Uterus (tissue), 4 donors: ENCODE results near the gene HOXA9. TPM values are rescaled to one million over a fixed set of nuclear protein-coding genes. Genes with fewer than 3 reads are reported as not detected.

Source experiments
- DNase-seq, 2 donors: peaks; one replicate each; pipeline ENCODE4 v3.0.0-alpha.2; 2019 to 2020
- H3K27ac ChIP-seq, 2 donors: fragments of 200-600 bp; sonication (generic); 1 replicate in 1 of 2; 2 replicates in 1 of 2; pipeline ENCODE4 v1.5.1; 2016 to 2018
- H3K27me3 ChIP-seq, 2 donors: fragments of 200-600 bp; sonication (generic); one replicate each; pipeline ENCODE4 v1.5.1; 2018 to 2019; ENCODE audit warnings: control low read depth in 1 of 2
- H3K36me3 ChIP-seq, 2 donors: fragments of 200-600 bp; sonication (generic); one replicate each; pipeline ENCODE4 v1.5.1; 2019; ENCODE audit warnings: control low read depth in 1 of 2
- H3K4me1 ChIP-seq, 2 donors: fragments of 200-600 bp; sonication (generic); one replicate each; pipeline ENCODE4 v1.5.1; 2018 to 2019; ENCODE audit warnings: control low read depth in 1 of 2
- H3K4me3 ChIP-seq, 2 donors: fragments of 200-600 bp; sonication (generic); 1 replicate in 1 of 2; 2 replicates in 1 of 2; pipeline ENCODE4 v1.5.1; 2018 to 2019; ENCODE audit warnings: mild to moderate bottlenecking in 1 of 2
- H3K9me3 ChIP-seq, 2 donors: fragments of 200-600 bp; sonication (generic); one replicate each; pipeline ENCODE4 v1.5.1; 2019; ENCODE audit warnings: control low read depth in 1 of 2
- POLR2A ChIP-seq, 2 donors: fragments of 450-650 bp; IDR thresholded peaks; one replicate each; pipeline ENCODE4 v1.6.1; 2016; ENCODE audit warnings: antibody characterized with exemption in 2 of 2, mild to moderate bottlenecking in 1 of 2, moderate library complexity in 1 of 2
- intact Hi-C: fragments of 100-400 bp; cut with DNase I; formaldehyde crosslinking; loops from one replicate; pipeline ENCODE4 v1.15.1; 2023; ENCODE audit warnings: low total_unique reads
- total RNA-seq, 4 donors: library from RNA; depleted of rRNA in 3 of 4; stranded (reverse); fragments of >200 nt in 3 of 4; gene quantifications; one replicate each; pipeline versions ENCODE4 v1.1.0 to v1.2.4, GENCODE V29; 2014 to 2023
- TF ChIP-seq, protein P1 (sequence below), 4 experiments: fragments of 200-600 bp in 2 of 4; fragments of 450-650 bp in 2 of 4; sonication (generic) in 2 of 4; IDR thresholded peaks; one replicate each; pipeline ENCODE4 v1.5.1; 2016 to 2019; ENCODE audit warnings: antibody characterized with exemption in 4 of 4, mild to moderate bottlenecking in 2 of 4, moderate library complexity in 1 of 4
- donor health status: DM: yes; HTN: yes; CAD: no.

The HOXA9 gene
- total RNA-seq, 4 donors from 2014 or later = 2.3 to 26.4 (median 22.4) TPM

DNA sequence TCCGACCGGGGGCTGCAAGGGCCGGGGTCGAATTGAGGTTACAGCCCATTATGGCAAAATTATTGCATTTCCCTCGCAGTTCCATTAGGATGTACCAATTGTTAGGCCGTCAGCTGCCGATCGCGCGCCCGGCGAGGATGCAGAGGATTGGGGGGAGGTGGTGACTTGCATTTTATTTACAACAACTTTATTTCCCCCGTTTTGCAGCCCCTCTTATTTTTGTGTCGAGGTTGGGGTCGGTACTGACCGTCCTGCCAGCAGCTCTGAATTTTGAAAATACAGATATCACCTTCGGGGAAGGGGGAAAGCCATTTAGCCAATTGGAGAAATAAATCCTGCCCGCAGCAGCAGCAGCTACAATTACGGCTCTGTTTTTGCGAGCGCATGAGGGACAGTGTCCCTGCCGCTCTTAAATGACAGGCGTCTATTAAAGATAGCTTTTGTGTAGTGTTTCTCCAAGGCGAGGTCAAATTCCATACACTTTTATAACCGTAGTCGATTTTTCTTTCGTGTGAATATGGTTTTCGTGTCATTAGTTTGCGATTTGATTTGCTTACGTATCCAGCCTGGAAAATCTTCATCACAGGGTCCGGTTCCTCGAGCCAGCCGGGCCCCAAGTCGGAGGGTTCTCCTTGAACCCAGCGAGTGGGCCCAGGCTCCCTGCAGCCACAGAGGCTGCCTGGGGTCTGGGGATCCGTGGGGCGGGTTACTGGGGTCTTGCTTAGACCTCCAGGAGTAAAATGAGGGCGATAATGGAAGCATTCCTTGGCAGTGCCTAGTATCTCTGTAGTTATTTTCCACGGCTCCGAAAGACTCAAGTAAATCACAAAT, 21.2 kb downstream of the HOXA9 start:
- DNase-seq = no peak
- H3K27ac ChIP-seq = peak overlapping the region in 1 of 2 donors; percentile 45
- TF ChIP-seq, protein P1, sequence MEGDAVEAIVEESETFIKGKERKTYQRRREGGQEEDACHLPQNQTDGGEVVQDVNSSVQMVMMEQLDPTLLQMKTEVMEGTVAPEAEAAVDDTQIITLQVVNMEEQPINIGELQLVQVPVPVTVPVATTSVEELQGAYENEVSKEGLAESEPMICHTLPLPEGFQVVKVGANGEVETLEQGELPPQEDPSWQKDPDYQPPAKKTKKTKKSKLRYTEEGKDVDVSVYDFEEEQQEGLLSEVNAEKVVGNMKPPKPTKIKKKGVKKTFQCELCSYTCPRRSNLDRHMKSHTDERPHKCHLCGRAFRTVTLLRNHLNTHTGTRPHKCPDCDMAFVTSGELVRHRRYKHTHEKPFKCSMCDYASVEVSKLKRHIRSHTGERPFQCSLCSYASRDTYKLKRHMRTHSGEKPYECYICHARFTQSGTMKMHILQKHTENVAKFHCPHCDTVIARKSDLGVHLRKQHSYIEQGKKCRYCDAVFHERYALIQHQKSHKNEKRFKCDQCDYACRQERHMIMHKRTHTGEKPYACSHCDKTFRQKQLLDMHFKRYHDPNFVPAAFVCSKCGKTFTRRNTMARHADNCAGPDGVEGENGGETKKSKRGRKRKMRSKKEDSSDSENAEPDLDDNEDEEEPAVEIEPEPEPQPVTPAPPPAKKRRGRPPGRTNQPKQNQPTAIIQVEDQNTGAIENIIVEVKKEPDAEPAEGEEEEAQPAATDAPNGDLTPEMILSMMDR (IDR thresholded peaks at IDR 0.05) = no peak
- no peak for TF ChIP-seq POLR2A (IDR thresholded peaks at IDR 0.05)

DNA sequence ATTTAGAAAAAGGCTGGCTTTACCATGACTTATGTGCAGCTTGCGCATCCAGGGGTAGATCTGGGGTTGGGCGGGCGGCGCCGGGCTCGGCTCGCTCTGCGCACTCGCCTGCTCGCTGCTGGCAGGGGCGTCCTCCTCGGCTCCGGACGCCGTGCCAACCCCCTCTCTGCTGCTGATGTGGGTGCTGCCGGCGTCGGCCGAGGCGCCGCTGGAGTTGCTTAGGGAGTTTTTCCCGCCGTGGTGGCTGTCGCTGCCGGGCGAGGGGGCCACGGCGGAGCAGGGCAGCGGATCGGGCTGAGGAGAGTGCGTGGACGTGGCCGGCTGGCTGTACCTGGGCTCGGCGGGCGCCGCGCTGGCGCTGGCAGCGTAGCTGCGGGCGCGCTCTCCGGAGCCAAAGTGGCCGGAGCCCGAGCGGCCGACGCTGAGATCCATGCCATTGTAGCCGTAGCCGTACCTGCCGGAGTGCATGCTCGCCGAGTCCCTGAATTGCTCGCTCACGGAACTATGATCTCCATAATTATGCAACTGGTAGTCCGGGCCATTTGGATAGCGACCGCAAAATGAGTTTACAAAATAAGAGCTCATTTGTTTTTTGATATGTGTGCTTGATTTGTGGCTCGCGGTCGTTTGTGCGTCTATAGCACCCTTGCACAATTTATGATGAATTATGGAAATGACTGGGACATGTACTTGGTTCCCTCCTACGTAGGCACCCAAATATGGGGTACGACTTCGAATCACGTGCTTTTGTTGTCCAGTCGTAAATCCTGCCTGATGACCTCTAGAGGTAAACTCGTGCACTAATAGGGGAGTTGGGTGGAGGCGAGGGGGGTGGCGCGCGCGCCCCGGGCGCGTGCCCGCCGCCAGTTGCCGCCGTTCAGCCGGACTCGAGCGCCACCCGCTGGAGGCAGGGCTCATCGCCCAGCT, 22.1 kb downstream of the HOXA9 start, which contains the start of gene HOXA5:
Gene HOXA5 (minus strand): TSS at position 659 of the 927 bp plus-strand sequence. CDS start 74 bp downstream, at position 585.
- DNase-seq = peak; percentile 71 to 73

More for the DNA sequence above, 21.2 kb downstream of the HOXA9 start:
- Histone ChIP-seq H3K27me3 (no peaks in the 10 kb centered on the region), H3K4me3 (no peak overlapping the region), H3K9me3 (no peaks in the 10 kb centered on the region), H3K4me1 (no peaks in the 10 kb centered on the region), H3K36me3 (no peaks in the 10 kb centered on the region)
- intact Hi-C loops = loop anchor here (10.0 kb wide), 1 partner anchor 49 kb away; the partner anchor contains the start of gene HOXA1

DNA sequence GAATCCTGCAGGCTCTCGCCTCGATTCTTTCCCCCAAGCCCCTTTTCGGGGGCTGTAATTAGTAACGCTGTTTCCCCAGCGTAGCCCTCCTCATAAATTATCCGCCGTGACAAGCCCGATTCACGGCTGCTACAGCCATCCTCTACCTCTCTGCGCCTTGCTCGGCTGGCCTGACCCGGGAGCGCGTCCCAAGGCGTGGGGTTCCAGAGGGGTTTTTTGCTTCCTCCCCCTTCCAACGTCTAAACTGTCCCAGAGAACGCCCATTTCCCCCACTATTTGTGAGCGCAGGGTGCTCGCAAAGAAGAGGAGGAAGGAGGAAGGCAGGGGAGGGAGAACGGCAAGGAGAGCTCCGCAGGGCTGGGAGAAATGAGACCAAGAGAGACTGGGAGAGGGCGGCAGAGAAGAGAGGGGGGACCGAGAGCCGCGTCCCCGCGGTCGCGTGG, 22.7 kb downstream of the HOXA9 start:
- no peak for TF ChIP-seq POLR2A (IDR thresholded peaks at IDR 0.05)
- TF ChIP-seq, protein P1 (IDR thresholded peaks at IDR 0.05) = no peak
- Histone ChIP-seq H3K4me3 (peak overlapping the region in 1 of 2 donors; percentile 13), H3K9me3 (no peaks in the 10 kb centered on the region), H3K4me1 (no peaks in the 10 kb centered on the region), H3K36me3 (no peaks in the 10 kb centered on the region), H3K27me3 (no peaks in the 10 kb centered on the region), H3K27ac (peak overlapping the region in 1 of 2 donors; percentile 69)
- DNase-seq = no peak
- intact Hi-C loops = loop anchor here (10.0 kb wide), 1 partner anchor 48 kb away; the partner anchor contains the start of gene HOXA1

More for the DNA sequence above, 22.1 kb downstream of the HOXA9 start, which contains the start of gene HOXA5:
- H3K27ac ChIP-seq = peak within 1 kb of the TSS in 1 of 2 donors; percentile 69
- TF ChIP-seq, protein P1 (IDR thresholded peaks at IDR 0.05) = peak in 3 of 4 experiments; percentile 57 to 86 (median 58)
- peak; percentile 27 to 30 for TF ChIP-seq POLR2A (IDR thresholded peaks at IDR 0.05)
- H3K9me3 ChIP-seq = no peaks in the 10 kb centered on the region
- H3K4me1 ChIP-seq = no peaks in the 10 kb centered on the region
- no peaks in the 10 kb centered on the region for H3K36me3 ChIP-seq
- intact Hi-C loops = loop anchor here (10.0 kb wide), 1 partner anchor 48 kb away; the partner anchor contains the start of gene HOXA1
- no peaks in the 10 kb centered on the region for H3K27me3 ChIP-seq
- H3K4me3 ChIP-seq = peak within 1 kb of the TSS in 1 of 2 donors; percentile 13

DNA sequence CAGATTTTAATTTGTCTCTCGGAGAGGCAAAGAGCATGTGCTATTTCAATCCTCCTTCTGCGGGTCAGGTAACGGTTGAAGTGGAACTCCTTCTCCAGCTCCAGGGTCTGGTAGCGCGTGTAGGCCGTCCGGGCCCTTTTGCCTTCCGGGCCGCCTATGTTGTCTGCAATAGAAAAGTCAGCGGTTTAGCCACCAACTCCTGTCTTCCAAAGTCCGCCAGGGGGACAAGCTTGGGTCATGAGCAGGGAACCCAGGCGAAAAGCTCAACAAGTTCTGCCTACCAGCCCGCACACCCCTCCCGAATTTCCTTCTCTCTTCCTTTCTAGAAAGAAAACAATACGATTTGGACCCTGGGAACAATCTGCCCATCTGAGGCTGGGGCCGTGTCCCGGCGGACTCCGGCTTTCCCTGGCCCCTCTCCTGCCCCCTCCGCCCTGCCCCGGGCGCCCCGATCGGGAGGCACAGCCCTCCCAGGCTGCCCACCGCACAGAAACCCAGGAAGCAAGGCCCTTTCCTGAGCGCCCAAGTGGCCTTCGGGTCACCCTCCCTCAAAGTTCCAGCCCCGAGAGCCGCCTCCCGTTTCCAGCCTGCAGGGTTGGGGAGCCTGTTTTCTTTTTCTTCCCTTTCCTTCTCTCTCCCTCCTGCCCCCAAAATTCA, 23.3 kb downstream of the HOXA9 start:
- H3K4me3 ChIP-seq = peak overlapping the region in 1 of 2 donors; percentile 13
- no peaks in the 10 kb centered on the region for H3K27me3 ChIP-seq
- intact Hi-C loops = loop anchor here (10.0 kb wide), 1 partner anchor 47 kb away; the partner anchor contains the start of gene HOXA1
- TF ChIP-seq, protein P1 (IDR thresholded peaks at IDR 0.05) = no peak
- no peak for TF ChIP-seq POLR2A (IDR thresholded peaks at IDR 0.05)
- H3K9me3 ChIP-seq = no peaks in the 10 kb centered on the region
- DNase-seq = no peak
- peak overlapping the region in 1 of 2 donors; percentile 69 for H3K27ac ChIP-seq
- no peaks in the 10 kb centered on the region for H3K4me1 ChIP-seq
- no peaks in the 10 kb centered on the region for H3K36me3 ChIP-seq
